Upper lobe of left lung (tissue), 6 donors: Measurements from ENCODE around the gene ZFX. TPM values are rescaled to one million over a fixed set of nuclear protein-coding genes. Genes with fewer than 3 reads are reported as not detected.
"Not testable (repeated sequence)": the region's sequence is repeated elsewhere in the genome, so short reads cannot be mapped to it uniquely, and the experiment has no call there.

Experiments used
- ATAC-seq, 2 donors: fragments of 200-7000 bp; cut with Tn5 transposase; one replicate each; pipeline ENCODE4 v1.9.1; 2022; ENCODE audit warnings: mild to moderate bottlenecking in 2 of 2, moderate library complexity in 2 of 2; ENCODE audit not compliant: low FRiP score in 2 of 2
- DNase-seq, 2 donors: peaks; one replicate each; pipeline ENCODE4 v3.0.0-alpha.2; 2019 to 2020
- H3K27ac ChIP-seq, 4 donors: fragments of 200-600 bp; sonication (generic); one replicate each; pipeline ENCODE4 v1.5.1; 2016 to 2019
- H3K27me3 ChIP-seq, 4 donors: fragments of 200-600 bp; sonication (generic); one replicate each; pipeline ENCODE4 v1.5.1; 2017 to 2019
- H3K36me3 ChIP-seq, 4 donors: fragments of 200-600 bp; sonication (generic); one replicate each; pipeline ENCODE4 v1.5.1; 2016 to 2019
- H3K4me1 ChIP-seq, 4 donors: fragments of 200-600 bp; sonication (generic); one replicate each; pipeline ENCODE4 v1.5.1; 2018 to 2019
- H3K4me3 ChIP-seq, 4 donors: fragments of 200-600 bp; sonication (generic); one replicate each; pipeline ENCODE4 v1.5.1; 2017 to 2019; ENCODE audit warnings: mild to moderate bottlenecking in 2 of 4, moderate library complexity in 1 of 4
- H3K9me3 ChIP-seq, 4 donors: fragments of 200-600 bp; sonication (generic); one replicate each; pipeline ENCODE4 v1.5.1; 2018 to 2019
- CTCF ChIP-seq, 6 experiments: fragments of 450-650 bp in 4 of 6; fragments of 200-600 bp in 2 of 6; sonication (generic) in 2 of 6; IDR thresholded peaks; one replicate each; pipeline ENCODE4 v1.5.1; 2016 to 2019; ENCODE audit warnings: antibody characterized with exemption in 6 of 6
- EP300 ChIP-seq, 4 donors: sonication (generic); formaldehyde crosslinking; IDR thresholded peaks; one replicate each; pipeline ENCODE4 v1.5.1; 2017; ENCODE audit warnings: antibody characterized with exemption in 4 of 4, control low read depth in 2 of 4
- POLR2A ChIP-seq, 4 donors: fragments of 450-650 bp; IDR thresholded peaks; one replicate each; pipeline ENCODE4 v1.5.1; 2016 to 2017; ENCODE audit warnings: antibody characterized with exemption in 4 of 4, mild to moderate bottlenecking in 2 of 4
- POLR2AphosphoS5 ChIP-seq, 2 donors: sonication (generic); formaldehyde crosslinking; IDR thresholded peaks; one replicate each; pipeline ENCODE4 v1.5.1; 2017; ENCODE audit warnings: antibody characterized with exemption in 2 of 2
- WGBS, 2 donors: methylation state at CpG; one replicate each; pipeline ENCODE4 v1.1.5; 2017 to 2018; 5-methylcytosine and 5-hydroxymethylcytosine counted together
- total RNA-seq, 6 donors: library from RNA; depleted of rRNA in 4 of 6; stranded (reverse); fragments of >200 nt in 4 of 6; gene quantifications; one replicate each; pipeline versions ENCODE4 v1.1.0 to v1.2.1, GENCODE V29; 2016 to 2021
- donor health status: DM: no; HTN: no; CAD: no; lungs with moderate emphysema.
- donor health status: DM: no; HTN: yes; CAD: no; lungs with severe emphysema.

The ZFX gene
- total RNA-seq, 6 donors from 2014 or later: 15.7 to 68.6 (median 31.1) TPM

GRCh38 chrX:24154490-24155034, 5.0 kb downstream of the ZFX start:
- no peak for TF ChIP-seq POLR2A (IDR thresholded peaks at IDR 0.05)
- TF ChIP-seq POLR2AphosphoS5 (IDR thresholded peaks at IDR 0.05): no peak
- TF ChIP-seq CTCF (IDR thresholded peaks at IDR 0.05): no peak
- TF ChIP-seq EP300 (IDR thresholded peaks at IDR 0.05): no peak
- H3K36me3 ChIP-seq: peaks cover 0 to 6% (median 0%) of the 10 kb centered on the region in 4 donors
- DNase-seq: no peak
- peaks cover 18 to 63% (median 43%) of the 10 kb centered on the region in 4 donors for H3K4me1 ChIP-seq
- peak overlapping the region in 2 of 4 donors; percentile 48 to 51 for H3K27ac ChIP-seq
- H3K9me3 ChIP-seq: no peaks in the 10 kb centered on the region
- H3K4me3 ChIP-seq: no peak overlapping the region
- no peaks in the 10 kb centered on the region for H3K27me3 ChIP-seq
- WGBS, 2 donors: 51 to 67% methylated on average over 8 of the region's 8 CpGs
- no peak for ATAC-seq

- not testable (repeated sequence) for H3K36me3 ChIP-seq, H3K27ac ChIP-seq, DNase-seq, ATAC-seq, H3K4me3 ChIP-seq, H3K9me3 ChIP-seq, H3K27me3 ChIP-seq
- peaks cover 18 to 67% (median 45%) of the 10 kb centered on the region in 4 donors for H3K4me1 ChIP-seq
- 79 to 89% methylated on average over 4 to 7 of the region's 7 CpGs for WGBS, 2 donors
Measured at GRCh38 chrX:24155747-24156146, 6.2 kb downstream of the ZFX start.

GRCh38 chrX:24156177-24156576, 6.6 kb downstream of the ZFX start:
- DNase-seq (no peak), ATAC-seq (no peak)
- H3K27me3 ChIP-seq: no peaks in the 10 kb centered on the region
- H3K4me1 ChIP-seq: peaks cover 18 to 67% (median 45%) of the 10 kb centered on the region in 4 donors
- H3K27ac ChIP-seq: no peak overlapping the region
- no peaks in the 10 kb centered on the region for H3K9me3 ChIP-seq
- H3K4me3 ChIP-seq: no peak overlapping the region
- peaks cover 0 to 6% (median 0%) of the 10 kb centered on the region in 4 donors for H3K36me3 ChIP-seq
- 74 to 88% methylated on average over 4 of the region's 4 CpGs for WGBS, 2 donors
- TF ChIP-seq CTCF (IDR thresholded peaks at IDR 0.05): no peak

DNA sequence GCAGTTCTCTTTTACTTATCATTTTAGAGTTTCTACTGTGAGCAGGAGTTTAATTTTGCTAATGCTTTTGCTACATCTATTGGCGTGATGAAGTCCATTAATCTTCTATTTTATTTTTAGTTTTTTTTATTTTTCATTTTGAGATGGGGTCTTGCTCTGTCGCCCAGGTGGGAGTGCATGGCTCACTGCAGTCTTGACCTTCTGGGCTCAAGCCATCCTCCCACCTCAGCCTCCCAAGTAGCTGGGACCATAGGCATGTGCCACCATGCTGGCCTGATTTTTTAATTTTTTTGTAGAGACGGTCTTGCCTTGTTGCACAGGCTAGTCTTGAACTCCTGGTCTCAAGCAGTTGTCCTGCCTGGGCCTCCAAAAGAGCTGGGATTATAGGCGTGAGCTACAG, 9.4 kb downstream of the ZFX start:
- no peak overlapping the region for H3K27ac ChIP-seq
- no peaks in the 10 kb centered on the region for H3K27me3 ChIP-seq
- DNase-seq (no peak), ATAC-seq (no peak)
- no peak overlapping the region for H3K4me3 ChIP-seq
- TF ChIP-seq CTCF (IDR thresholded peaks at IDR 0.05): no peak
- peaks cover 4 to 52% (median 25%) of the 10 kb centered on the region in 4 donors for H3K4me1 ChIP-seq
- 93 to 94% methylated on average over 4 of the region's 4 CpGs for WGBS, 2 donors
- peaks cover 0 to 6% (median 0%) of the 10 kb centered on the region in 4 donors for H3K36me3 ChIP-seq
- H3K9me3 ChIP-seq: no peaks in the 10 kb centered on the region

- ATAC-seq (no peak), DNase-seq (no peak)
- Histone ChIP-seq H3K27me3 (no peaks in the 10 kb centered on the region), H3K27ac (no peak overlapping the region), H3K9me3 (no peaks in the 10 kb centered on the region), H3K4me1 (peaks cover 0 to 71% (median 36%) of the 10 kb centered on the region in 4 donors), H3K4me3 (no peak overlapping the region), H3K36me3 (no peaks in the 10 kb centered on the region)
- TF ChIP-seq CTCF (IDR thresholded peaks at IDR 0.05) (no peak), POLR2AphosphoS5 (IDR thresholded peaks at IDR 0.05) (no peak), EP300 (IDR thresholded peaks at IDR 0.05) (no peak), POLR2A (IDR thresholded peaks at IDR 0.05) (no peak)
- 25 to 41% methylated on average over 2 of the region's 2 CpGs for WGBS, 2 donors
Measured at GRCh38 chrX:24166078-24166477, 16.5 kb downstream of the ZFX start.
